Measurements from ENCODE around the gene CBX8. TPM values are rescaled to one million over a fixed set of nuclear protein-coding genes. Genes with fewer than 3 reads are reported as not detected.

The CBX8 gene
- total and polyA plus RNA-seq, 2 of the 13 experiments (the other 11 are each of a cell fraction or from before 2014, with no cell fraction given), result 0.34 to 12.6 TPM

- no peak for TF ChIP-seq CREM (IDR thresholded peaks at IDR 0.05)
- no peak for TF ChIP-seq CREM (CRISPR knock-in tag; IDR thresholded peaks at IDR 0.05)
- TF ChIP-seq ZBTB4 (CRISPR knock-in tag; IDR thresholded peaks at IDR 0.05; ENCODE audit: borderline replicate concordance), result no peak
- TF ChIP-seq ZKSCAN5 (CRISPR knock-in tag; IDR thresholded peaks at IDR 0.05), result no peak
- no peak for TF ChIP-seq NFE2L1 (CRISPR knock-in tag; IDR thresholded peaks at IDR 0.05; ENCODE audit: borderline replicate concordance)
- TF ChIP-seq ZNF33A (CRISPR knock-in tag; IDR thresholded peaks at IDR 0.05; ENCODE audit: borderline replicate concordance), result no peak
- no peak for TF ChIP-seq ELF4 (CRISPR knock-in tag; IDR thresholded peaks at IDR 0.05; ENCODE audit: borderline replicate concordance)
- no peak for TF ChIP-seq MYNN (CRISPR knock-in tag; IDR thresholded peaks at IDR 0.05; ENCODE audit: low read depth)
- no peak for TF ChIP-seq POLR2AphosphoS5 (IDR thresholded peaks at IDR 0.05; ENCODE audit: low read depth, low read length)
- no peak for TF ChIP-seq ZNF556 (CRISPR knock-in tag; IDR thresholded peaks at IDR 0.05; ENCODE audit: borderline replicate concordance)
- no peak for TF ChIP-seq FOSL1 (CRISPR knock-in tag; IDR thresholded peaks at IDR 0.05; ENCODE audit: borderline replicate concordance)
- TF ChIP-seq ZBTB1 (CRISPR knock-in tag; IDR thresholded peaks at IDR 0.05; ENCODE audit: borderline replicate concordance), result no peak
- TF ChIP-seq ZFP82 (CRISPR knock-in tag; IDR thresholded peaks at IDR 0.05; ENCODE audit: borderline replicate concordance), result no peak
- TF ChIP-seq THAP9 (CRISPR knock-in tag; IDR thresholded peaks at IDR 0.05; ENCODE audit: borderline replicate concordance), result no peak
- TF ChIP-seq TRAFD1 (CRISPR knock-in tag; IDR thresholded peaks at IDR 0.05; ENCODE audit: borderline replicate concordance), result no peak
- TF ChIP-seq SOX13 (IDR thresholded peaks at IDR 0.05), result no peak
- TF ChIP-seq SOX13 (CRISPR knock-in tag; conservative IDR thresholded peaks at IDR 0.05 in 1 of 2, IDR thresholded peaks at IDR 0.05 in 1 of 2), result peak in 1 of 2 experiments; percentile 46; a peak in 1 of 4 replicates
- no peak for TF ChIP-seq NR2F1 (CRISPR knock-in tag; IDR thresholded peaks at IDR 0.05)
- no peak for TF ChIP-seq RFX5 (IDR thresholded peaks at IDR 0.05; ENCODE audit: low read depth, low read length)
- no peak for TF ChIP-seq ZNF782 (CRISPR knock-in tag; IDR thresholded peaks at IDR 0.05; ENCODE audit: borderline replicate concordance)
- TF ChIP-seq ZNF180 (CRISPR knock-in tag; IDR thresholded peaks at IDR 0.05; ENCODE audit: borderline replicate concordance, low read depth), result no peak
- TF ChIP-seq IRF2 (CRISPR knock-in tag; IDR thresholded peaks at IDR 0.05), result peak; percentile 40; the same call in 1 of the 2 replicates
Measured at GRCh38 chr17:79841369-79842135, 44.7 kb upstream of the CBX8 start (continued).

Data from HepG2 (cell line).